HG02763 (cell line): ENCODE measurements around the gene CASP12.

Experiments used
- ATAC-seq: cut with Tn5 transposase; IDR thresholded peaks from one replicate; pipeline ENCODE4 v1.9.1; 2021; ENCODE audit warnings: mild to moderate bottlenecking, moderate library complexity; ENCODE audit not compliant: unreplicated experiment

Gene CASP12

DNA sequence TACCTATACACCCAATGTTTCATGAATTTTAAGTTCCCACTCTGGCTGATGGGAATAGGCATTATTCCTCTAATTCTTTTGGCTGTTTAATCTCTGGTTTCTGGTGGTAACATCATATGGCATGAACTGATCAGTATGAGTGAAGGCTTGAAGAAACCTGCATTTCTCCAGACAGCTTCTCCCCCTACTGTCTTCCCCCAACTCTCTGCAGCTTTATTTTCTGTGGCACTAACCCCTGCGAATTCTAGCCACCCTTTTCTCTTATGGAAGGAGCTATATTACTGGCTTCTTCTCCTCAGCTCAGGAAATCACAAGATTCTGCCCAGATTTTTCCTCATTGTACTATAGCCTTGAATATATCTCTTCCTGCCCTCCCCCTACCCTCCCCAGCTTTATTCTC, 57.1 kb downstream of the CASP12 start:
- no peak for ATAC-seq

DNA sequence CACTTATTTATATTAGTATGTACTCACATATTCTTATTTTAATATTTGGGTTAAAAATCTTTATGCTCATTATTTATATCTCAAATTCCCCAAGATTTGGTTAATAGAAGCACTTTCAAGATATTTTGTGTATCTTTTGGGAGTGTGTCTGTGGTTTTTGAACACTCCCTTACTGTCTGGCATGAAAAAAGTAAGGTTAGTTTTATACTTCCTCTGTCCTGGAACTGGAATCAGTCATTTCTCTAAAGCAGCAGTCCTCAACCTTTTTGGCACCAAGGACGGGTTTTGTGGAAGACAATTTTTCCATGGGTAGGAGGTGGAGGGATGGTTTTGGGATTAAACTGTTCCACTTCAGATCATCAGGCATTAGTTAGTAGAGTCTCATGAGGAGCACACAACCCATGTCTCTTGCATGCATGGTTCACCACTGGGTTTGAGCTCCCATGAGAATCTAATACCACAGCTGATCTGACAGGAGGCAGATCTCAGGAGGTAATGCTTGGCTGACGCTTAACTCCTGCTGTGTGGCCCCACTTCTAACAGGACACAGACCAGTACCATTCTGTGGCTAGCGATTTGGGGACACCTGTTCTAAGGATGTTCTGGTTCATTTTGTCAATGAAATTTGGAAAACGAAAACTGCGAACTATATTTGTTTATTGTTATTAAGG, 60.2 kb downstream of the CASP12 start:
- ATAC-seq: no peak

DNA sequence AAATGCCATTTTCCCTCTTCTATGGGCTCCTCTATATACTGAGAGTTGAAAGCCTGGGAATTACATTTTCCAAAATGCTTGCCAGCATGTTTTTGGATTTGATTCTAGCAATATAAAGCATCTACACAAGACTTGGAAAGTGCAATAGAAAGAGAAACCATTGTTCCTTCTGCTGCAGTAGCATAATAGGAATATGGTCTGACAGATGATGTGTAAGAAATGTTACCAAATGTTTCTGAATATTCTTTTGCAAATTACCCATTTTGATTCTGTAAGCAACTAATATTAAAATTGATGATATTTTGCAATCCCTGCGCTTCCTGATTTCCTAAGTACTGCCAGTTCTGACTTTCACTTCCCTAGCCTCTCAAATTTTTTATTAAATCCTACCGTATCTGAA, 61.6 kb downstream of the CASP12 start:
- no peak for ATAC-seq
